Kidney capillary endothelial cell (primary cell): ENCODE measurements around the gene MAP2K3.
"Not testable (repeated sequence)": the region's sequence is repeated elsewhere in the genome, so short reads cannot be mapped to it uniquely, and the experiment has no call there.

Experiments used
- DNase-seq: peaks from one replicate; pipeline ENCODE4 v3.0.0-alpha.2; 2018; ENCODE audit warnings: low spot score

MAP2K3 gene

DNA sequence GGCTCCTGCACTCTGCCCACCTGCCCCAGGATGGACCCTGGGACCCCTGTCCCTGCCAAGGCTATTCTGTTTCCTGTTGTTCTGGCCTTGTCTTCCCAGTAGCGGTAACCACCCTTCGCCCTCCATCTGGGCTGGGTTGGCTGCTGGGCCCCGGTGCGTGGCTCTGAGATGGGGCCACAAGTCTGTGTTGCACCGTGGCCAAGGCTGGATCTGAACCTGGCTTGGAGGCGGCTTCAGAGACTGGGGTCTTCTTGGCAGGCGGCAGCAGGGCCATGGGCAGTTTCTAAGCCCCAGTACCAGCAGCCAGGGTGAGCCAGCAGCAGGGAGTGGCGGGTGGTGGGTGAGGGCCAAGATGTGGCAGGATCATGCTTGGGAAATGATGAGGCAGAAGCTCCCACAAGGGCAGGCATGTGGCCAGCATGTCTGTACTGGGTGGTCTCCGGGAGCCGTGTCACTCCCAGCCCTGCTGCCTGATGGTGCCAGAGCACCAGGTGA, 12.6 kb downstream of the MAP2K3 start:
- DNase-seq, result no peak

GRCh38 chr17:21297597-21297996, 13.1 kb downstream of the MAP2K3 start:
- no peak for DNase-seq

GRCh38 chr17:21298056-21298982, 13.8 kb downstream of the MAP2K3 start:
- no peak for DNase-seq

- DNase-seq, result no peak
Observed at GRCh38 chr17:21298983-21299519, 14.5 kb downstream of the MAP2K3 start.

GRCh38 chr17:21299981-21300600, 15.6 kb downstream of the MAP2K3 start:
- DNase-seq, result no peak

GRCh38 chr17:21300601-21301571, 16.4 kb downstream of the MAP2K3 start:
- DNase-seq, result no peak

GRCh38 chr17:21301593-21302550, 17.4 kb downstream of the MAP2K3 start:
- no peak for DNase-seq

DNA sequence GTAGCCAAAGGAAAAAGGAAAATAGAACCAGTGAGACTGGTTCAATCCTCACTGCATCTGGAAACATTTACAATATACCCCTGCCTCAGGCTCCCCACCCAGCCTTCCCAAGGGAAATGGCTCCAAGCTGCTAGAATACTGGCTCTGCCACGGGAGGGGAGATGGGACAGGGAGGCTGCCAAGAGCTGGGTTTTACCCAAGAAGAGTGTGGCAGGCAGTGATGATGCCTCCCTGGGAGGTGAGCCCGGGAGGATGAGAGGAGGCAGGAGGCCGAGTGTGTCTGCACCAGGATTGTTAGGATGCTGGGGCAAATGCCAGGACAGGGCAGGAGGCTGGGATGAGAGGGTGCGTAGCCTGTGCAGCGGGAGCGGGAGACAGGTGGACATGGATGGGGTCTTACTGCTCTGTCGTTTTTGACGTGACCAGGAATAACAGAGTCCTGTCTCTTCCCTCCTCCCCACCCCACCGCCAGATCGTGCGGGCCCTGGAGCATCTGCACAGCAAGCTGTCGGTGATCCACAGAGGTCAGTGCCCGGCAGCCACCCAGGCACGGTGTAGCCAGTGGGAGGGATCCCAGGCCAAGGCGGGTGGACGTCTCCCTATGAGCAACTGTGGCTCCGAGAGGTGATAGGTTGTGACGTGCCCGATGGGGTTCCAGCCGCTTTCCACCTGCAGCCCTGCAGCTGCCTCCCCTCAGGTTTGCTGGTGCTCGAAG, 18.4 kb downstream of the MAP2K3 start:
- no peak for DNase-seq

GRCh38 chr17:21303441-21304065, 19.0 kb downstream of the MAP2K3 start:
- DNase-seq, result no peak

GRCh38 chr17:21304091-21304490, 19.6 kb downstream of the MAP2K3 start:
- DNase-seq, result no peak

- DNase-seq, result not testable (repeated sequence)
Observed at GRCh38 chr17:21304551-21305151, 20.1 kb downstream of the MAP2K3 start.

DNA sequence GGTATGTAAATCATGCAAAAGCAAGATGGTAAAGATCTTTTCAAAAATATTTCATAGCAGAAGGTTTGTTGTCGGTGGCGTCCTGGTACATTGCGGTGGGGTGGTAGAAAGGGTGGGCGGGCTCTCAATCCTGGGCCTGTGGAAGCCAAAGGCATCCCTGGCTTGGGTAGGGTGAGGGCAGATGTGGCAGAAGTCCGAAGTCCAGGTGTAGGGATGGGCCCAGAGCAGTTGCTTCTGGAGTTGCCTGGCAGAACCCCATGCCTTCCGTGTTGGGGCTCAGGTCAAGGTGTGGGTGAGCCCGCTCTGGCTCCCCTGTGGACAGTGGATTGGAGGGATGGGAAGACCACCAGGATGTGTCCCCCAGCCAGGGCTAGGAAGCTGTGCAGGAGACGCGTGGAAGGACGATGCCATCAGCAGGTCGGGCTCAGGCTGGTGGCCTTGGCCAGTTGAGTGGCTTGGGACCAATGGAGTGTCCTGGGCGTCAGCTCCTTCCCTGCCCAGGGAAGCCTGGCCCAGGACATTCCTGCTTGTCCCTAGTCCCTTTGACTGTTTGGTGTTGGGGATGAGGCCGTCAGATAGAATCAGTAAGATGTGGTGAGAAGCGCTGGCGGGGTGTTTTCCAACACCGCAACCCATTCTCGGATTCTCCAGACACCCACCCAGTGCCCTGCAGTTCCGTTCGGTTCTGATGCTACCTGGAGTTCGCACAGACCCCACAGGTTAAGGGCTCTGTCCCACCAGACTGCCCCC, 21.1 kb downstream of the MAP2K3 start:
- DNase-seq, result not testable (repeated sequence)

GRCh38 chr17:21306611-21307272, 22.2 kb downstream of the MAP2K3 start:
- DNase-seq, result not testable (repeated sequence)

GRCh38 chr17:21307273-21307625, 22.7 kb downstream of the MAP2K3 start:
- not testable (repeated sequence) for DNase-seq

DNA sequence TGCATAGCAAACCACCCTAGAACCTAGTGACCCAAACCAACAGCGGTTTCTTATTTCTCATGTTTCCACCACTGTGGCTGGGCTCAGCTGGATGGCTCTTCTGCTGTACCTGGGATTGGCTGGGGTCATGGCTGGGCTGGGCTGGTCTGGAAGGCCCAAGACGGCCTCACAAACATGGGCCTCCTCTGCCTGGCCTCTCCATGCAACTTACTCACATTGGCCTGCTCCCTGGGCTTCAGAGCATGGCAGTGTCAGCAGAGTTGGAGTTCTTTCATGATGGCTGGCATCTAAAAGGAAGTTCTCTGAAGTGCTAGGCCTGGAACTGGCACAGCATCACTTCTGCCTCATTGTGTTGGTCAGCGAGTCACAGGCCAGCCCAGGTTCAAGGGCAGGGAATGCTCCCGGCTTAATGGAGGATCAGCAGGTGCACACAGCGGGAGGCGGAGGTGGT, 24.4 kb downstream of the MAP2K3 start:
- DNase-seq, result not testable (repeated sequence)

DNA sequence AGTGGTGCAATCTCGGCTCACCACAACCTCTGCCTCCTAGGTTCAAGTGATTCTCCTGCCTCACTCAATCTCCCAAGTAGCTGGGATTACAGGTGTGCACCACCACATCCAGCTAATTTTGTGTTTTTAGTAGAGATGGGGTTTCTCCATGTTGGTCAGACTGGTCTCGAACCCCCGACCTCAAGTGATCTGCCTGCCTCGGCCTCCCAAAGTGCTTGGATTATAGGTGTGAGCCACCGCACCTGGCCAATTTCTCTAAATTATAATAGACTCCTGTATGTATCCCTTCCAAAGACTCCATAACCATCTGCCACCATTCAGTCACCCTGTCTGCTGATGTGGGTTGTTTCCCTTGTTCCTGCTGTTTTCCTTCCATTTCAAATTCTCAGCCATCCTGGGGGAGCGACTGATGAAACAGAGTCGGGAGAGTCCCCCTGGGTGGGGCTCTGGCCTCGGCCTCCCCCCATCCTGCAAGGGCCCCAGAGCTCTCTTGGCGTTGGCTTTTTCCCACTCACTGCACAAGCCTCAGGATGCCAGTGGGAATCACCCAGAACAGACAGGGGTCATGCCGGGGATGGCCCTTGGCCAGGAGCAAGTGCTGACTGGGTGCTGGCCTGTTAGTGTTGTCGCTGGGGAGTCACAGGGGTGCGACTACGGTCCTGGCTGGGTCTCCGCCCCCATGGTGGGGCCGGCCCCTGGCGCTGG, 25.7 kb downstream of the MAP2K3 start:
- DNase-seq, result not testable (repeated sequence)
